Measurements from ENCODE around the gene HELLS. TPM values are rescaled to one million over a fixed set of nuclear protein-coding genes. Genes with fewer than 3 reads are reported as not detected.
A peak's percentile ranks its signal among the peaks of the same experiment; 100 is the strongest.

The HELLS gene
- total RNA-seq, 2 donors from 2014 or later, result 224 to 288 TPM

DNA sequence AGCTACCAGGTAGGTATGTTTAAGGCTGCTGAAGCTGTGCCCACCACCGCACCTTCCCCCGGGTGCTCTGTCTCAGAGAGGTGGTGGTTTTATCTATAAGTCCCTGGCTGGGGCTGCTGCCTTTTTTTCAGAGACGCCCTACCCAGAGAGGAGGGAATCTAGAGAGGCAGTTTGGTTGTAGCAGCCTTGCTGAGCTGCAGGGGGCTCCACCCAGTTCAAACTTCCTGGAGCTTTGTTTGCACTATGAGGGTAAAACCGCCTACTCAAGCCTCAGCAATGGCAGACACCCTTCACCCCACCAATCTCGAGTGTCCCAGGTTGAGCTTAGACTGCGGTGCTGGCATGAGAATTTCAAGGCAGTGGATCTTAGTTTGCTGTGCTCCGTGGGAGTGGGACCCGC is 94.3 kb downstream of the HELLS start:
- H3K4me1 ChIP-seq (ENCODE audit: control insufficient read depth, insufficient read depth, low read length), result no peaks in the 10 kb centered on the region
- peaks cover 33% of the 10 kb centered on the region for H3K9me3 ChIP-seq (ENCODE audit: control insufficient read depth, low read length)
- no peak overlapping the region for H3K27ac ChIP-seq (ENCODE audit: low read depth, low read length)
- peaks cover 27% of the 10 kb centered on the region for H3K36me3 Mint-ChIP-seq (ENCODE audit: low read depth)
- no peaks in the 10 kb centered on the region for H3K36me3 ChIP-seq (ENCODE audit: control insufficient read depth, insufficient read depth, low read length)
- H3K27ac Mint-ChIP-seq, result no peak overlapping the region
- H3K27me3 ChIP-seq (ENCODE audit: control insufficient read depth, insufficient read depth, low read length, poor library complexity, severe bottlenecking), result no peaks in the 10 kb centered on the region
- H3K4me3 ChIP-seq (ENCODE audit: low read length), result no peak overlapping the region
- WGBS, 2 experiments (ENCODE audit: insufficient coverage in 1 of 2, insufficient read length in 1 of 2), result 91 to 100% methylated on average over 3 to 8 of the region's 8 CpGs
- no peak for DNase-seq
- TF ChIP-seq, protein P1, sequence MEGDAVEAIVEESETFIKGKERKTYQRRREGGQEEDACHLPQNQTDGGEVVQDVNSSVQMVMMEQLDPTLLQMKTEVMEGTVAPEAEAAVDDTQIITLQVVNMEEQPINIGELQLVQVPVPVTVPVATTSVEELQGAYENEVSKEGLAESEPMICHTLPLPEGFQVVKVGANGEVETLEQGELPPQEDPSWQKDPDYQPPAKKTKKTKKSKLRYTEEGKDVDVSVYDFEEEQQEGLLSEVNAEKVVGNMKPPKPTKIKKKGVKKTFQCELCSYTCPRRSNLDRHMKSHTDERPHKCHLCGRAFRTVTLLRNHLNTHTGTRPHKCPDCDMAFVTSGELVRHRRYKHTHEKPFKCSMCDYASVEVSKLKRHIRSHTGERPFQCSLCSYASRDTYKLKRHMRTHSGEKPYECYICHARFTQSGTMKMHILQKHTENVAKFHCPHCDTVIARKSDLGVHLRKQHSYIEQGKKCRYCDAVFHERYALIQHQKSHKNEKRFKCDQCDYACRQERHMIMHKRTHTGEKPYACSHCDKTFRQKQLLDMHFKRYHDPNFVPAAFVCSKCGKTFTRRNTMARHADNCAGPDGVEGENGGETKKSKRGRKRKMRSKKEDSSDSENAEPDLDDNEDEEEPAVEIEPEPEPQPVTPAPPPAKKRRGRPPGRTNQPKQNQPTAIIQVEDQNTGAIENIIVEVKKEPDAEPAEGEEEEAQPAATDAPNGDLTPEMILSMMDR (conservative IDR thresholded peaks at IDR 0.05), result peak; percentile 49
- no peaks in the 10 kb centered on the region for H3K4me1 Mint-ChIP-seq
- no peak overlapping the region for H3K4me3 Mint-ChIP-seq
- no peak overlapping the region for H3K9ac ChIP-seq (ENCODE audit: extremely low read depth, low read length, poor library complexity, severe bottlenecking)
- H3K9me3 Mint-ChIP-seq, result peaks cover 46% of the 10 kb centered on the region
- H3K27me3 Mint-ChIP-seq (ENCODE audit: insufficient read depth), result no peaks in the 10 kb centered on the region

DNA sequence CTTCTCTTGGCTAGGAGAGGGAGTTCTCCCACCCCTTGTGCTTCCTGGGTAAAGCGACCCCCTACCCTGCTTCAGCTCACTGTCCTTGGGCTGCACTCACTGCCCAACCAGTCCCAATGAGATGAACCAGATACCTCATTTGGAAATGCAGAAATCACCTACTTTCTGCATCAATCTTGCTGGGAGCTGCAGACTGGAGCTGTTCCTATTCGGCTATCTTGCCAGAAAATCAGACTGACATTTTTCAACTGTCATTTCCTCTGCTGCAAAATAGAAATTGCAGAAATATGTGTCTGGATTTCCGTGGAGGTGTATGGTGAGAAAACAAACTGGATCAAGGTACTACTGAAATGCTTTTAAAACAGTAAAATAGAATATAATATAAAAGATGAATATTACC is 95.0 kb downstream of the HELLS start:
- Mint-ChIP-seq H3K27me3 (ENCODE audit: insufficient read depth) (no peaks in the 10 kb centered on the region), H3K9me3 (peaks cover 40% of the 10 kb centered on the region), H3K4me3 (no peak overlapping the region), H3K27ac (no peak overlapping the region), H3K4me1 (no peaks in the 10 kb centered on the region), H3K36me3 (ENCODE audit: low read depth) (peaks cover 23% of the 10 kb centered on the region)
- 91 to 100% methylated on average over 1 to 2 of the region's 3 CpGs for WGBS, 2 experiments (ENCODE audit: insufficient coverage in 1 of 2, insufficient read length in 1 of 2)
- Histone ChIP-seq H3K36me3 (ENCODE audit: control insufficient read depth, insufficient read depth, low read length) (no peaks in the 10 kb centered on the region), H3K9me3 (ENCODE audit: control insufficient read depth, low read length) (peaks cover 33% of the 10 kb centered on the region), H3K9ac (ENCODE audit: extremely low read depth, low read length, poor library complexity, severe bottlenecking) (no peak overlapping the region), H3K4me1 (ENCODE audit: control insufficient read depth, insufficient read depth, low read length) (no peaks in the 10 kb centered on the region), H3K27me3 (ENCODE audit: control insufficient read depth, insufficient read depth, low read length, poor library complexity, severe bottlenecking) (no peaks in the 10 kb centered on the region), H3K4me3 (ENCODE audit: low read length) (no peak overlapping the region), H3K27ac (ENCODE audit: low read depth, low read length) (no peak overlapping the region)
- TF ChIP-seq, protein P1 (conservative IDR thresholded peaks at IDR 0.05), result no peak
- no peak for DNase-seq

DNA sequence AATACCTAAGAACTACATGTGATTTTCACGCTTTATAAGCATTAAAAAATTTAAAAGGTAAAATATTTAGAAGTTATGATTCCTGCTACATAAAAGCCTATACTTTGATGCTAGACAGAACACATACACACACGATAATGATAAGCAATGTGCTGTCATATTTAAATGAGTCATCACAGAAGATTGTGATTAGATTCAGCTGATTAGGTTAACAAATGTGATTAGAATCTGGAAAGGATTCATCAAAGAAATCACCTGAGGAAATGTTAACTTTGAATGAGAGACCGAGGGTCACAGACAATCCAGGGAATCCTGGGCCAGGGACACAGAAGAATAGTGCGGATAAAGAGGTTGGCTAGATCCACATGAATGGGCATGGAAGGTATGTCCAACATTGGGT is 95.9 kb downstream of the HELLS start:
- Histone ChIP-seq H3K4me1 (ENCODE audit: control insufficient read depth, insufficient read depth, low read length) (no peaks in the 10 kb centered on the region), H3K27ac (ENCODE audit: low read depth, low read length) (no peak overlapping the region), H3K36me3 (ENCODE audit: control insufficient read depth, insufficient read depth, low read length) (no peaks in the 10 kb centered on the region), H3K9me3 (ENCODE audit: control insufficient read depth, low read length) (peaks cover 33% of the 10 kb centered on the region), H3K4me3 (ENCODE audit: low read length) (no peak overlapping the region), H3K27me3 (ENCODE audit: control insufficient read depth, insufficient read depth, low read length, poor library complexity, severe bottlenecking) (no peaks in the 10 kb centered on the region), H3K9ac (ENCODE audit: extremely low read depth, low read length, poor library complexity, severe bottlenecking) (no peak overlapping the region)
- DNase-seq, result no peak
- TF ChIP-seq, protein P1 (conservative IDR thresholded peaks at IDR 0.05), result no peak
- H3K27ac Mint-ChIP-seq, result no peak overlapping the region
- H3K4me1 Mint-ChIP-seq, result no peaks in the 10 kb centered on the region
- no peak overlapping the region for H3K4me3 Mint-ChIP-seq
- peaks cover 23% of the 10 kb centered on the region for H3K36me3 Mint-ChIP-seq (ENCODE audit: low read depth)
- 88 to 97% methylated on average over 2 to 3 of the region's 4 CpGs for WGBS, 2 experiments (ENCODE audit: insufficient coverage in 1 of 2, insufficient read length in 1 of 2)
- peaks cover 31% of the 10 kb centered on the region for H3K9me3 Mint-ChIP-seq
- no peaks in the 10 kb centered on the region for H3K27me3 Mint-ChIP-seq (ENCODE audit: insufficient read depth)
